ENCODE results near the gene LRRC75A.
A peak's percentile ranks its signal among the peaks of the same experiment; 100 is the strongest.
"Not testable (repeated sequence)": the region's sequence is repeated elsewhere in the genome, so short reads cannot be mapped to it uniquely, and the experiment has no call there.

LRRC75A gene, protein sequence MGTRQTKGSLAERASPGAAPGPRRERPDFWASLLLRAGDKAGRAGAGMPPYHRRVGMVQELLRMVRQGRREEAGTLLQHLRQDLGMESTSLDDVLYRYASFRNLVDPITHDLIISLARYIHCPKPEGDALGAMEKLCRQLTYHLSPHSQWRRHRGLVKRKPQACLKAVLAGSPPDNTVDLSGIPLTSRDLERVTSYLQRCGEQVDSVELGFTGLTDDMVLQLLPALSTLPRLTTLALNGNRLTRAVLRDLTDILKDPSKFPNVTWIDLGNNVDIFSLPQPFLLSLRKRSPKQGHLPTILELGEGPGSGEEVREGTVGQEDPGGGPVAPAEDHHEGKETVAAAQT

DNA sequence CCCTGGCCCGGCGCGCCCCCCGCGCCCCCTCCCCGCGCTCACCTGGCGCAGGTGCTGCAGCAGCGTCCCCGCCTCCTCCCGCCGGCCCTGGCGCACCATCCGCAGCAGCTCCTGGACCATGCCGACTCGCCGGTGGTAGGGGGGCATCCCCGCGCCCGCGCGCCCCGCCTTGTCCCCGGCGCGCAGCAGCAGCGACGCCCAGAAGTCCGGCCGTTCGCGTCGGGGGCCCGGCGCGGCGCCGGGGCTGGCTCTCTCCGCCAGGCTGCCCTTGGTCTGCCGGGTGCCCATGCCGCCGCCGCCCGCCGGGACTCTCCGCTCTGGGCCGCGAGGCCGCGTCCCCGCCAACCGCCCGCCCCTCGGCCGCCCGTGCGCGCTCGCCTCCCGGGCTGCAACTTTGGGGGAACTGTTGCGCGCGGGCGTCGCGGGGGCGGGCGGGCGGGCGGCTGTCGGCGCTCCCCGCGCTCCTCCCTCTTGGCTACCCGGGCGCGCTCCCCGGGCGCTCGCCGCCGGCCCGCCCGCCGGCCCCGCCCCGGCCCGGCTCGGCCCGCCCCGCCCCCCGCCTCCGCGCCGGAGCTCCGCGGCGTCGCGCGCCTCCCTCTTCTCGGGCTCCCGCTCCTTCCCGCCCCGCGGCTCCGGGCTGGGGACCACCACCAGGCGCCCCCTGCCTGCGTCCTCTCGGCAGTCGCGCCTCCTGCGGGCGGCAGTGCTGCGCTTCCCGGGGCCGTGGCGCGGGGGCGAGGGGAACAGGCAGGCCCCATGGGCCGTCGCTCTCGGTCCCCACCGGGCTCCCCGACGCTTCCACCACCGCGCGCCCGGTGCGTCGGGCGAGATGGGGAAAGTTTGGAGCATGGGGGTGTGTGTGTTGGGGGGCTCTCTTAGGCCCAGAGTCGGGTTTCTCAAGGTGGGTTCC, at the start of gene LRRC75A:
TSS of gene LRRC75A (minus strand) at position 491 of the 910 bp plus-strand sequence. CDS start at position 288, 203 bp downstream.
- peak; percentile 53 for DNase-seq

- no peak for DNase-seq
Measured at GRCh38 chr17:16537130-16537458, 45.1 kb upstream of the LRRC75A start.

DNA sequence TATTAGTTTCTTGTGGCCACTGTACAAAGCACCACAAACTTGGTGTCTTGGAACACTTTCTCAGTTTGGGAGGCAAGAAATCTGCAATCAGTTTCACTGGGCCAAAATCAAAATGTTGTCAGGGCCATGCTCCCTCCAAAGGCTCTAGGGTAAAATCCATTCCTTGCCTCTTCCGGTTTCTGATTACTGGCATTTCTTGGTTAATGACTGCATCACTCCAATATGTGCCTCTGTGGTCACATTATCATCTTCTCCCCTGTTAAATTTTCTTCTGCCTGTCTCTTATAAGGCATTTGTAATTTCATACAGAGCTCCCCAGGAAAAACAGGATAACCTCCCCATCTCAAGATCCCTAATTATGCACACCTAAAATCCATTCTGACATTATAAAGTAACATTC, 42.2 kb upstream of the LRRC75A start:
- DNase-seq, result peak; percentile 41

GRCh38 chr17:16529906-16530305, 37.9 kb upstream of the LRRC75A start:
- no peak for DNase-seq

GRCh38 chr17:16527298-16527697, 35.3 kb upstream of the LRRC75A start:
- DNase-seq, result no peak

GRCh38 chr17:16525556-16525955, 33.6 kb upstream of the LRRC75A start:
- DNase-seq, result not testable (repeated sequence)

GRCh38 chr17:16521070-16521727, 29.2 kb upstream of the LRRC75A start:
- peak; percentile 88 for DNase-seq

- DNase-seq, result no peak
Measured at GRCh38 chr17:16519021-16519420, 27.0 kb upstream of the LRRC75A start.

GRCh38 chr17:16517477-16517876, 25.5 kb upstream of the LRRC75A start:
- no peak for DNase-seq

GRCh38 chr17:16516594-16517051, 24.6 kb upstream of the LRRC75A start:
- DNase-seq, result peak; percentile 84

DNA sequence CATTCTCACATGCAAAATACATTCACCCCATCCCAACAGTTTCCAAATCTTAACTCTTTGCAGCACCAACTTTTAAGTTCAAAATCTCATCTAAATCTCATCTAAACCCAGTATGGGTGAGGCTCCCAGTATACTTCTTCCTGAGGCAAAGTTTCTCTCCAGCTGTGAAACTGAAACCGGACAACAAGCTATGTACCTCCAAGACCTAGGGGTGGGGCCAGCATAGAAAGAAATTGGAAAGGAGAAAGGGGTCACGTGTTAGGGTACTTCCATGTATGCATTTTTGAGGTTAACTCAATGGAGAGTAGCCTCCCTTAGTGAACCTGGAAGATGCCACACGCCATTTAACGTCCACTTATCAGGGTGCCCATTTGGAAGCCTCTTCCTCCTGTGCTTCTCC, 23.9 kb upstream of the LRRC75A start:
- DNase-seq, result no peak

DNA sequence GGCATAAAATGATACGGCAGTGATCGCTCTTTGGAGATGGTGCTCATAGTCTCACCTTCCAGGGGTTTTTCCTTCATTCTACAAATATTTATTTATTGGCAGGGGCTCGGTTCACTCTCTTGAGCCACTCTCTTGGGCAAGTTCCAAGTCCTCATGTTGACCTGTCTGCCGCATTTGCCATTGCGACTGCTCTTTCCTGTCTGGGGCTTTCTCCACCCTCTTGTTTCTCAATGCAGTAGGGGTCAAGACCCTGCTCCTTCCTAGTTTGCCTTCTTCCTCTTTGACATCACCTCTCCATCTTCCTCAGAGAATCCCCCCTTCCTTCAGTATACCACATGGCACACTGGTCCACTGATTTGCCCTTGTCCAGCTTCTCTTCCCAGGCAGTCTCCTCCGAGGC, 21.9 kb upstream of the LRRC75A start:
- no peak for DNase-seq

GRCh38 chr17:16512011-16512410, 20.0 kb upstream of the LRRC75A start:
- DNase-seq, result no peak

GRCh38 chr17:16511593-16511992, 19.6 kb upstream of the LRRC75A start:
- DNase-seq, result no peak

- no peak for DNase-seq
Measured at GRCh38 chr17:16507918-16508533, 16.0 kb upstream of the LRRC75A start.

DNA sequence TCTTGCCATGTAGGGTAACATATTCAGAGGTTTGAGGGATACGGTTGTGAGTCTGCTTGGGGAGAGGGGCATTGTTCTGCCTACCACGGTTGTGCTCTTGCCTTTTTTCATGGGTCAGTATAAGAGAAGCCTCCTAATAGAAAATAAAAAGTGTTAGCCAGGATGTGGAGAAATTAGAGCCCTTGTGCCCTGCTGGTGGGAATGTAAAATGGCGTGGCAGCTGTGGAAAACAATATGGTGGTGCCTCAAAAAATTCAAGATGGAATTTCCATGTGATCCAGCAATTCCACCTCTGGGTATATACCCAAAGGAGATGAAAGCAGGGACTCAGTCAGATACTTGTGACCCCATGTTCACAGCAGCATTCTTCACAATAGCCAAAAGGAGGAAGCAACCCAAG, 14.2 kb upstream of the LRRC75A start:
- no peak for DNase-seq

DNA sequence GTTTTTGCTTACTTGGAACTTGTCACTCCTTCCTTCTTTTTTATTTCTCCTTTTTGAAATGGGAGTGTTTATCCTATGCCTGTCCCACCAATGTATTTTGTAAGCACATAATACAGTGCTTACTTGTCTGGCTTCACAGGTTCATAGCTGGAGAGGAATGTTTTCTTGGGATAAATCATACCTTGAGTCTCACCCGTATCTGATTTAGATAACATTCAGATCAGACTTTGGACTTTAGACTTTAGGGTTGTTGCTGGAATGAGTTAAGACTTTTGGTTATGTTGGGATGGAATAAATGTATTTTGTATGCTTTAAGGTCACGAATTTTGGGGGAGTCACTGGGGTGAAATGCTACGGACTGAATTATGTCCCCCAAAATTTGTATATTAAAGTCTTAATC, 13.0 kb upstream of the LRRC75A start:
- DNase-seq, result no peak

- DNase-seq, result no peak
Measured at GRCh38 chr17:16496820-16497489, 5.0 kb upstream of the LRRC75A start.

- no peak for DNase-seq
Measured at GRCh38 chr17:16495980-16496819, 4.2 kb upstream of the LRRC75A start.

DNA sequence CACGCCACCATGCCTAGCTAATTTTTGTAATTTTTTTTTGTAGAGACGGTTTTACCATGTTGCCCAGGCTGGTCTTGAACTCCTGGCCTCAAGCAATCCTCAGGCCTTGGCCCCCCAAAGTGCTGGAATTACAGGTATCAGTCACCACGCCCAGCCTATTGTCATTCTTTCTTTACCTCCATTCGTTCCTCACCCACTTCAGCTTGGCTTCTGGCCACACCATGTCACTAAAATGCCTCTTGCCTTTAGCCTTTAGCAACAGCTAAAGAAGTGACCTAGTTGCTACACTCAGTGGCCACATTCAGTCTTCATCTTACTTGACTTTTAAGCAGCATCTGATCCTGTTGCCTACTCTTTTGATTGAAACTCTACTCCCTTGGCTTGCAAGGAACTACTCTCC, 3.6 kb upstream of the LRRC75A start:
- DNase-seq, result no peak

- no peak for DNase-seq
Measured at GRCh38 chr17:16494059-16494458, 2.1 kb upstream of the LRRC75A start.
